OCI-LY7 (cell line): ENCODE measurements around the gene SAT1. TPM values are rescaled to one million over a fixed set of nuclear protein-coding genes. Genes with fewer than 3 reads are reported as not detected.

ENCODE experiments used
- BruUV-seq: library from RNA; stranded (reverse); fragments of 400-500 nt; replicated peaks from 2 replicates; lab custom pipeline; 2021; lab: Mats Ljungman, UMichigan
- CTCF ChIA-PET: fragments of 300-600 bp; sonication (Branson Sonifier 250); formaldehyde crosslinking; loops from one replicate; lab custom pipeline; 2022; ENCODE audit warnings: antibody characterized with exemption; ENCODE audit not compliant: unreplicated experiment; lab: Charles Lee
- POLR2A ChIA-PET: fragments of 300-600 bp; sonication (Branson Sonifier 250); formaldehyde crosslinking; loops from one replicate; lab custom pipeline; 2022; ENCODE audit warnings: antibody characterized with exemption; lab: Charles Lee
- DNase-seq: peaks from one replicate; pipeline ENCODE4 v3.0.0-alpha.2; 2015; ENCODE audit warnings: low spot score
- H2AFZ ChIP-seq: fragments of 200-600 bp; sonication (generic), shearing (Covaris generic); 2 replicates; pipeline ENCODE4 v1.6.1; 2014; ENCODE audit warnings: mild to moderate bottlenecking, antibody characterized with exemption, low read length, moderate library complexity
- H3K27ac ChIP-seq: fragments of 200-600 bp; sonication (generic); 2 replicates; pipeline ENCODE4 v1.5.1; 2014; ENCODE audit warnings: mixed run types, low read depth, mild to moderate bottlenecking, moderate library complexity, low read length, inconsistent platforms; ENCODE audit not compliant: poor library complexity, severe bottlenecking
- H3K36me3 ChIP-seq: fragments of 200-600 bp; sonication (generic); 2 replicates; pipeline ENCODE4 v1.6.1; 2014; ENCODE audit warnings: mild to moderate bottlenecking, antibody characterized with exemption, low read length, moderate library complexity, mixed read lengths; ENCODE audit not compliant: insufficient read depth
- H3K4me1 ChIP-seq: fragments of 200-600 bp; sonication (generic); 2 replicates; pipeline ENCODE4 v1.5.1; 2014; ENCODE audit warnings: mild to moderate bottlenecking, low read length; ENCODE audit not compliant: insufficient read depth, poor library complexity, severe bottlenecking
- H3K4me2 ChIP-seq: fragments of 200-600 bp; sonication (generic); 2 replicates; pipeline ENCODE4 v1.6.1; 2014; ENCODE audit warnings: mild to moderate bottlenecking, low read length
- H3K4me3 ChIP-seq: fragments of 200-600 bp; sonication (generic); 2 replicates; pipeline ENCODE4 v1.5.1; 2014; ENCODE audit warnings: mild to moderate bottlenecking, low read depth, low read length; ENCODE audit not compliant: poor library complexity, severe bottlenecking
- H3K79me2 ChIP-seq: fragments of 200-600 bp; sonication (generic); 2 replicates; pipeline ENCODE4 v1.6.1; 2016; ENCODE audit warnings: low read depth, mild to moderate bottlenecking, low read length, moderate library complexity, mixed read lengths; ENCODE audit not compliant: insufficient read depth
- H3K9me2 ChIP-seq: fragments of 200-600 bp; sonication (generic); 2 replicates; pipeline ENCODE4 v1.6.1; 2016; ENCODE audit warnings: mild to moderate bottlenecking, low read length, mixed read lengths; ENCODE audit not compliant: insufficient read depth
- H3K9me3 ChIP-seq: fragments of 200-600 bp; sonication (generic); 2 replicates; pipeline ENCODE4 v1.6.1; 2014; ENCODE audit warnings: mild to moderate bottlenecking, mixed run types, low read length, mixed read lengths
- H4K20me1 ChIP-seq: fragments of 200-600 bp; sonication (generic); 2 replicates; pipeline ENCODE4 v1.6.1; 2014; ENCODE audit warnings: mild to moderate bottlenecking, antibody characterized with exemption, low read length, moderate library complexity, mixed read lengths; ENCODE audit not compliant: insufficient read depth
- CTCF ChIP-seq: fragments of 200-600 bp; sonication (generic); conservative IDR thresholded peaks from 2 replicates; pipeline ENCODE4 v1.5.1; 2014; ENCODE audit warnings: mild to moderate bottlenecking, antibody characterized with exemption, low read length, moderate library complexity, mixed read lengths
- EZH2phosphoT487 ChIP-seq: fragments of 200-600 bp; sonication (generic); IDR thresholded peaks from 2 replicates; pipeline ENCODE4 v1.6.1; 2018; ENCODE audit warnings: low read depth, borderline replicate concordance, mild to moderate bottlenecking, mixed run types, antibody characterized with exemption, low read length, moderate library complexity, mixed read lengths
- intact Hi-C: fragments of 100-400 bp; cut with micrococcal nuclease; formaldehyde crosslinking; loops from one replicate; pipeline ENCODE4 v1.10.0; 2022; ENCODE audit not compliant: unreplicated experiment
- total RNA-seq, 2 experiments: library from RNA; depleted of rRNA in 1 of 2; stranded (reverse); fragments of >200 nt in 1 of 2; shearing (Covaris generic) in 1 of 2; gene quantifications; 2 replicates each; pipeline ENCODE4 v1.2.3, GENCODE V29; 2014 to 2022

Gene SAT1
- total RNA-seq, 2 experiments from 2014 or later, result 46.9 to 50.7 TPM

GRCh38 chrX:23737413-23737812, 45.6 kb upstream of the SAT1 start:
- no peaks in the 10 kb centered on the region for H3K36me3 ChIP-seq
- no peak overlapping the region for H2AFZ ChIP-seq
- no peaks in the 10 kb centered on the region for H3K9me2 ChIP-seq
- DNase-seq, result no peak
- H3K4me1 ChIP-seq, result no peaks in the 10 kb centered on the region
- ChIA-PET CTCF (no interaction called here), POLR2A (no interaction called here)
- H3K27ac ChIP-seq, result no peak overlapping the region
- H3K79me2 ChIP-seq, result no peaks in the 10 kb centered on the region
- intact Hi-C loops, result no loop called here
- no TSS peak for BruUV-seq
- no peak overlapping the region for H3K4me2 ChIP-seq
- no peak overlapping the region for H3K4me3 ChIP-seq
- H4K20me1 ChIP-seq, result no peaks in the 10 kb centered on the region
- no peaks in the 10 kb centered on the region for H3K9me3 ChIP-seq
- TF ChIP-seq CTCF (no peak), EZH2phosphoT487 (no peak)

DNA sequence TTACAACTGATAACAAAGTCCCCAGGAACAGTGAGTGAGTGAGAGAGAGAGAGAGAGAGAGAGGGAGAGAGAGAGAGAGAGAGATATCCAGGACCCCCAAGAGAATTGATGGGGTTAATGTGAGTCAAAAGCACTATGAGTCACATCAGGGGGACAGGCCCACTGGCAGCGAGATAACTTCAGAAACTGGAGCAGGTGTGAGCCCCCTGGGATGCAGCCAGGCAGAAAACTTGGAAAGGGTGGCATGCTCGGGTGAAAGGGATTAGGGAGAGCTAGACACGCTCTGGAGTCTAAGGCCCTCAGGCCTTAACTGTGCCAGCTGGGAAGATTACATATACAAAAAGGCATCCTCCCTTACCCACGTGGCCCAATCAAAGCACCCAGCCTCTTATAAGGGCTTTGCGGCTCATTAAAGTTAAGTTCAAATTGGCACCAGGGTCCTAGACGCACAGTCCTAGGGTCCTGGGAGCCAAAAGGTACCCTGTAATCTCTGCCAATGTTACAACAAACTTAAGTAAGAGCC, 40.7 kb upstream of the SAT1 start:
- peak overlapping the region; percentile 90 for H3K4me3 ChIP-seq
- no TSS peak for BruUV-seq
- DNase-seq, result peak; percentile 37

More for the DNA sequence above, 40.7 kb upstream of the SAT1 start:
- Histone ChIP-seq H3K4me1 (peaks cover 12% of the 10 kb centered on the region), H3K36me3 (no peaks in the 10 kb centered on the region), H3K4me2 (peak overlapping the region; percentile 85), H4K20me1 (no peaks in the 10 kb centered on the region), H3K79me2 (no peaks in the 10 kb centered on the region), H3K27ac (peak overlapping the region; percentile 28), H3K9me2 (no peaks in the 10 kb centered on the region), H2AFZ (peak overlapping the region; percentile 98), H3K9me3 (no peaks in the 10 kb centered on the region)
- TF ChIP-seq EZH2phosphoT487 (no peak), CTCF (no peak)
- intact Hi-C loops, result no loop called here
- POLR2A ChIA-PET, result interaction anchor here (0.5 kb wide), 1 partner anchor 214 kb away, joined by 5 read pairs; no protein-coding TSS in a partner anchor
- CTCF ChIA-PET, result no interaction called here
